Lower lobe of right lung (tissue), 2 donors: ENCODE measurements around the gene NEMP1. TPM values are rescaled to one million over a fixed set of nuclear protein-coding genes. Genes with fewer than 3 reads are reported as not detected.
A peak's percentile ranks its signal among the peaks of the same experiment; 100 is the strongest.
"Not testable (repeated sequence)": the region's sequence is repeated elsewhere in the genome, so short reads cannot be mapped to it uniquely, and the experiment has no call there.

Source experiments
- ATAC-seq, 2 donors: fragments of 200-7000 bp; cut with Tn5 transposase; one replicate each; pipeline ENCODE4 v1.9.1; 2020 to 2022; ENCODE audit warnings: mild to moderate bottlenecking in 2 of 2, moderate library complexity in 2 of 2
- DNase-seq: peaks from one replicate; pipeline ENCODE4 v3.0.0-alpha.2; 2020
- H3K27ac ChIP-seq: fragments of 200-600 bp; one replicate; pipeline ENCODE4 v1.8.0; 2022
- H3K27me3 ChIP-seq: fragments of 200-600 bp; one replicate; pipeline ENCODE4 v1.8.0; 2022; ENCODE audit warnings: low read depth
- H3K36me3 ChIP-seq: fragments of 200-600 bp; one replicate; pipeline ENCODE4 v1.8.0; 2022; ENCODE audit warnings: mild to moderate bottlenecking
- H3K4me1 ChIP-seq: fragments of 200-600 bp; one replicate; pipeline ENCODE4 v1.8.0; 2022
- H3K4me3 ChIP-seq: fragments of 200-600 bp; one replicate; pipeline ENCODE4 v1.8.0; 2022; ENCODE audit warnings: mild to moderate bottlenecking
- H3K9me3 ChIP-seq: fragments of 200-600 bp; one replicate; pipeline ENCODE4 v1.8.0; 2022
- CTCF ChIP-seq: fragments of 200-600 bp; IDR thresholded peaks from one replicate; pipeline ENCODE4 v1.8.0; 2022; ENCODE audit warnings: antibody characterized with exemption, mild to moderate bottlenecking
- intact Hi-C: fragments of 100-400 bp; cut with DNase I; formaldehyde crosslinking; loops from one replicate; pipeline ENCODE4 v1.11.0; 2022
- total RNA-seq: library from RNA; stranded (reverse); fragmentation: NEBNext Ultra II Directional; extraction: Animal tissue kit (Norgen Biotek cat#: 25700); gene quantifications from one replicate; pipeline ENCODE4 v1.2.1, GENCODE V29; 2021
- donor health status: DM: no; HTN: yes; CAD: no; lungs with severe emphysema.

The NEMP1 gene
- total RNA-seq, 1 donor from 2014 or later, result 19.1 TPM

- intact Hi-C loops, result no loop called here
- H3K9me3 ChIP-seq, result no peaks in the 10 kb centered on the region
- DNase-seq, result no peak
- peaks cover 35% of the 10 kb centered on the region for H3K36me3 ChIP-seq
- no peak for ATAC-seq
- no peaks in the 10 kb centered on the region for H3K4me1 ChIP-seq
- H3K27me3 ChIP-seq, result no peaks in the 10 kb centered on the region
- TF ChIP-seq CTCF, result no peak
- no peak overlapping the region for H3K4me3 ChIP-seq
- H3K27ac ChIP-seq, result peak overlapping the region; percentile 9
Measured at GRCh38 chr12:57057067-57057751, 21.4 kb downstream of the NEMP1 start.

GRCh38 chr12:57055824-57056223 lies 22.8 kb downstream of the NEMP1 start:
- DNase-seq (no peak), ATAC-seq (no peak)
- Histone ChIP-seq H3K27me3 (no peaks in the 10 kb centered on the region), H3K36me3 (peaks cover 35% of the 10 kb centered on the region), H3K27ac (no peak overlapping the region), H3K4me1 (no peaks in the 10 kb centered on the region), H3K9me3 (no peaks in the 10 kb centered on the region), H3K4me3 (no peak overlapping the region)
- no peak for TF ChIP-seq CTCF
- intact Hi-C loops, result no loop called here

DNA sequence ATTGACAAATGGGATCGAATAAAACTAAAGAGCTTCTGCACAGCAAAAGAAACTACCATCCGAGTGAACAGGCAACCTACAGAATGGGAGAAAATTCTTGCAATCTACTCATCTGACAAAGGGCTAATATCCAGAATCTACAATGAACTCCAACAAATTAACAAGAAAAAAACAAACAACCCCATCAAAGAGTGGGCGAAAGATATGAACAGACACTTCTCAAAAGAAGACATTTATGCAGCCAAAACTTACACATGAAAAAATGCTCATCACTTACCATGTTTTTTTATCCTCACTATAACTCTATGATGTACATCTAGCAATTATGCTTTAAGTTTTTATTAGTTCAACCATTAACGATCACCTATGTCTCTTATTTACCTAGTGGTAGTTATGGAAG lies 24.7 kb downstream of the NEMP1 start:
- intact Hi-C loops, result not testable (repeated sequence)

DNA sequence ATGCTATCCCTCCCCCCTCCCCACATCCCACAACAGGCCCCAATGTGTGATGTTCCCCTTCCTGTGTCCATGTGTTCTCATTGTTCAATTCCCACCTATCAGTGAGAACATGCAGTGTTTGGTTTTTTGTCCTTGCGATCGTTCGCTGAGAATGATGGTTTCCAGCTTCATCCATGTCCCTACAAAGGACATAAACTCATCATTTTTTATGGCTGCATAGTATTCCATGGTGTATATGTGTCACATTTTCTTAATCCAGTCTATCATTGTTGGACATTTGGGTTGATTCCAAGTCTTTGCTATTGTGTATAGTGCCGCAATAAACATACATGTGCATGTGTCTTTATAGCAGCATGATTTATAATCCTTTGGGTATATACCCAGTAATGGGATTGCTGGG lies 25.4 kb downstream of the NEMP1 start:
- ATAC-seq, intact Hi-C loops, H3K27ac ChIP-seq, H3K27me3 ChIP-seq, H3K4me3 ChIP-seq, H3K36me3 ChIP-seq, H3K4me1 ChIP-seq, H3K9me3 ChIP-seq, DNase-seq: not testable (repeated sequence)

More for the DNA sequence above, 24.7 kb downstream of the NEMP1 start:
- H3K27me3 ChIP-seq, DNase-seq, ATAC-seq, H3K4me1 ChIP-seq, H3K9me3 ChIP-seq, H3K27ac ChIP-seq, H3K4me3 ChIP-seq: not testable (repeated sequence)
- peaks cover 16% of the 10 kb centered on the region for H3K36me3 ChIP-seq

- TF ChIP-seq CTCF, result no peak
- peaks cover 9% of the 10 kb centered on the region for H3K4me1 ChIP-seq
- intact Hi-C loops, result no loop called here
- H3K36me3 ChIP-seq, result no peaks in the 10 kb centered on the region
- no peak for DNase-seq
- H3K27ac ChIP-seq, result no peak overlapping the region
- ATAC-seq, result no peak
- no peaks in the 10 kb centered on the region for H3K9me3 ChIP-seq
- no peak overlapping the region for H3K4me3 ChIP-seq
- no peaks in the 10 kb centered on the region for H3K27me3 ChIP-seq
Measured at GRCh38 chr12:57051011-57051410, 27.6 kb downstream of the NEMP1 start.

GRCh38 chr12:57049890-57050289 lies 28.7 kb downstream of the NEMP1 start, which contains the start of gene MYO1A:
TSS of gene MYO1A (minus strand) at chr12:57050129. CDS start at chr12:57048323, 1,806 bp downstream.
- DNase-seq (no peak), ATAC-seq (no peak)

More at GRCh38 chr12:57049890-57050289, 28.7 kb downstream of the NEMP1 start, which contains the start of gene MYO1A:
- Histone ChIP-seq H3K27me3 (no peaks in the 10 kb centered on the region), H3K27ac (no peak within 1 kb of the TSS), H3K4me1 (peaks cover 9% of the 10 kb centered on the region), H3K36me3 (no peaks in the 10 kb centered on the region), H3K4me3 (no peak within 1 kb of the TSS), H3K9me3 (no peaks in the 10 kb centered on the region)
- TF ChIP-seq CTCF, result no peak
- intact Hi-C loops, result no loop called here
